ENCODE measurements around the gene LRRIQ1. TPM values are rescaled to one million over a fixed set of nuclear protein-coding genes. Genes with fewer than 3 reads are reported as not detected.

The LRRIQ1 gene
- total RNA-seq, 1 experiment from 2014 or later = 0.39 TPM

DNA sequence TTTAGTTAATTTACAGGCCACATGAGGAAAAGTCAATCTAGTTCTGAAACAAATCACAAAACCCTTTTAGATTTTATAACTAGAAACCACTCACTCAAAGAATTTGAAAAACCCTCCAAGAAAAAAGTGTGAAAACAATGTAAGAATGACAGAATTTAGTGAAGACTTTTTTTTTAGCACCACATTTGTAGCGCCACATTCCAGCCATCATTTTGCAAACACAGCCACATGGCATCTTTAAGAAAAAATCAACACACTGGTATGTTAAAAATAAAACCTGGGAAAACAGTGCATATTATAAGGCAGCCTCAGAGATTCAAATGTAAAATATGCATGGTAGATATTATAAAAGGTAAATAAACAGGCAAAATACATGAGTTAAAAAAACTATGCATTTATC is 221.5 kb downstream of the LRRIQ1 start:
- no peaks in the 10 kb centered on the region for H3K79me1 ChIP-seq (ENCODE audit: insufficient read depth, low read depth, low read length, poor library complexity, severe bottlenecking)
- no CpG with 5 or more reads among the region's 1 CpG for WGBS (ENCODE audit: extremely low coverage, insufficient read length, low lambda C conversion rate)
- H3K36me3 Mint-ChIP-seq (ENCODE audit: insufficient read depth in 1 of 3, low read depth in 3 of 3) = no peaks in the 10 kb centered on the region

More for the DNA sequence above, 221.5 kb downstream of the LRRIQ1 start:
- no peak overlapping the region for H3K56ac ChIP-seq (ENCODE audit: insufficient read length, low read depth, low read length)
- H3K4me2 ChIP-seq (ENCODE audit: insufficient read depth, insufficient read length, low read length) = no peak overlapping the region
- no peak overlapping the region for H4K91ac ChIP-seq (ENCODE audit: insufficient read length, low read depth, low read length)
- H2BK120ac ChIP-seq (ENCODE audit: low read depth, low read length, poor library complexity, severe bottlenecking) = no peak overlapping the region
- no peak overlapping the region for H2AK5ac ChIP-seq (ENCODE audit: insufficient read length, low read length)
- H3K27ac ChIP-seq (ENCODE audit: insufficient read length, low read depth, low read length) = no peak overlapping the region
- no peak overlapping the region for H2BK20ac ChIP-seq (ENCODE audit: low read depth, low read length, poor library complexity, severe bottlenecking)
- H2BK5ac ChIP-seq (ENCODE audit: insufficient read length, low read length) = no peak overlapping the region
- no peak overlapping the region for H3K23ac ChIP-seq (ENCODE audit: insufficient read length, low read depth, low read length)
- no peaks in the 10 kb centered on the region for H3K9me3 Mint-ChIP-seq
- H3K27ac Mint-ChIP-seq = no peak overlapping the region
- no peak for DNase-seq
- H3K4me1 Mint-ChIP-seq = no peaks in the 10 kb centered on the region
- no peak overlapping the region for H3K4ac ChIP-seq (ENCODE audit: low read depth, low read length)
- no peaks in the 10 kb centered on the region for H3K27me3 Mint-ChIP-seq (ENCODE audit: low read depth)
- no peaks in the 10 kb centered on the region for H4K20me1 ChIP-seq (ENCODE audit: control insufficient read depth, insufficient read depth, insufficient read length)
- no peak overlapping the region for H2BK12ac ChIP-seq (ENCODE audit: insufficient read length, low read depth, low read length)
- H3K4me3 Mint-ChIP-seq = no peak overlapping the region
- H2BK15ac ChIP-seq (ENCODE audit: low read depth, low read length) = no peak overlapping the region
- H3K9me3 ChIP-seq (ENCODE audit: control insufficient read depth, low read depth, low read length) = no peaks in the 10 kb centered on the region
- H3K9ac ChIP-seq (ENCODE audit: extremely low read depth, insufficient read length, low read length) = no peak overlapping the region
- no peaks in the 10 kb centered on the region for H3K23me2 ChIP-seq (ENCODE audit: insufficient read length, low read depth, low read length, poor library complexity, severe bottlenecking)
- no peak overlapping the region for H4K8ac ChIP-seq (replicated peaks; ENCODE audit: insufficient read length, low read depth, low read length)
- no peak for TF ChIP-seq CTCF (conservative IDR thresholded peaks at IDR 0.05)
- no peak overlapping the region for H2AFZ ChIP-seq (ENCODE audit: low read length)
- no peak overlapping the region for H3K14ac ChIP-seq (ENCODE audit: insufficient read depth, low read length)
- H3K27me3 ChIP-seq (ENCODE audit: insufficient read depth, low read length) = no peaks in the 10 kb centered on the region
- H3K18ac ChIP-seq (ENCODE audit: insufficient read length, low read depth, low read length) = no peak overlapping the region
- H3K79me2 ChIP-seq (ENCODE audit: insufficient read depth, low read length) = no peaks in the 10 kb centered on the region
- H3K4me1 ChIP-seq (ENCODE audit: insufficient read depth, low read length) = no peaks in the 10 kb centered on the region
- H4K5ac ChIP-seq (ENCODE audit: insufficient read length, low read depth, low read length) = no peak overlapping the region
- no peak overlapping the region for H3T11ph ChIP-seq (ENCODE audit: low read length)
